Motor neuron (in vitro differentiated cells): ENCODE measurements around the gene SPPL2B. TPM values are rescaled to one million over a fixed set of nuclear protein-coding genes. Genes with fewer than 3 reads are reported as not detected.
"Not testable (repeated sequence)": the region's sequence is repeated elsewhere in the genome, so short reads cannot be mapped to it uniquely, and the experiment has no call there.

Source experiments
- ATAC-seq, 8 experiments: fragments of 200-7000 bp; cut with Tn5 transposase; replicated peaks in 6 of 8; 2 replicates each; pipeline ENCODE4 v1.8.0; 2021; ENCODE audit warnings: mild to moderate bottlenecking in 8 of 8, moderate library complexity in 8 of 8
- H3K27ac ChIP-seq, 2 donors: fragments of 250-450 bp; sonication (Bioruptor Pico); 2 replicates each; pipeline ENCODE4 v1.9.0; 2021; ENCODE audit warnings: antibody characterized with exemption in 2 of 2, mild to moderate bottlenecking in 2 of 2, moderate library complexity in 1 of 2
- H3K4me1 ChIP-seq, 2 donors: fragments of 250-450 bp; sonication (Bioruptor Pico); replicated peaks in 1 of 2; 2 replicates each; pipeline ENCODE4 v1.6.1; 2021; ENCODE audit warnings: antibody characterized with exemption in 2 of 2, mild to moderate bottlenecking in 2 of 2, moderate library complexity in 1 of 2
- H3K4me3 ChIP-seq, 5 donors: fragments of 250-450 bp; sonication (Bioruptor Pico); 2 replicates each; pipeline ENCODE4 v1.9.0; 2021; ENCODE audit warnings: antibody characterized with exemption in 5 of 5, mild to moderate bottlenecking in 5 of 5, moderate library complexity in 4 of 5
- WGBS, 10 experiments: fragments of 450-650 bp; shearing (Covaris generic); methylation state at CpG; one replicate each; pipeline ENCODE4 v1.0.0; 2022; 5-methylcytosine and 5-hydroxymethylcytosine counted together
- in situ Hi-C, 9 experiments: fragments of 400-800 bp; cut with MboI; loops; one replicate each; pipeline ENCODE4 v1.15.0; 2021; ENCODE audit warnings: low sequenced_read_pairs in 9 of 9, low pct_unique_long_range_greater_than_20kb in 2 of 9; ENCODE audit not compliant: unreplicated experiment in 9 of 9
- total RNA-seq, 8 experiments: library from RNA; unstranded; fragments of 300-600 nt; gene quantifications; 2 replicates each; pipeline versions ENCODE4 v1.2.3 to v1.2.4, GENCODE V29; 2022

The SPPL2B gene
- total RNA-seq, 8 experiments from 2014 or later, result 22.2 to 77.9 (median 36.5) TPM

GRCh38 chr19:2394442-2395292, 66.2 kb downstream of the SPPL2B start:
- Histone ChIP-seq H3K4me3 (no peak overlapping the region), H3K27ac (no peak overlapping the region), H3K4me1 (no peaks in the 10 kb centered on the region)
- in situ Hi-C loops, result loop anchor here in 2 of 9 experiments (25.0 kb wide), 1 partner anchor 107 kb away; the partner anchor contains the start of gene PEAK3 (in 2 of the 2)
- ATAC-seq, result no peak
- WGBS, 10 experiments, result 37 to 91% (median 78%) methylated on average over 7 to 27 of the region's 27 CpGs

- not testable (repeated sequence) for H3K4me3 ChIP-seq, H3K4me1 ChIP-seq, ATAC-seq, H3K27ac ChIP-seq
- in situ Hi-C loops, result loop anchor here in 2 of 9 experiments (25.0 kb wide), 1 partner anchor 108 kb away; the partner anchor contains the start of gene PEAK3 (in 2 of the 2)
- WGBS, 10 experiments, result 40 to 100% (median 100%) methylated on average over 1 to 15 of the region's 18 CpGs; no CpG with 5 or more reads in 3 of the 10 experiments
Observed at GRCh38 chr19:2395293-2395829, 66.9 kb downstream of the SPPL2B start.

GRCh38 chr19:2397173-2397572, 68.7 kb downstream of the SPPL2B start:
- H3K4me1 ChIP-seq, ATAC-seq, H3K27ac ChIP-seq, H3K4me3 ChIP-seq: not testable (repeated sequence)
- WGBS, 10 experiments, result 61 to 100% (median 93%) methylated on average over 1 to 7 of the region's 7 CpGs; no CpG with 5 or more reads in 3 of the 10 experiments
- in situ Hi-C loops, result loop anchor here in 2 of 9 experiments (25.0 kb wide), 1 partner anchor 110 kb away; the partner anchor contains the start of gene PEAK3 (in 2 of the 2)

- Histone ChIP-seq H3K27ac (no peak overlapping the region), H3K4me3 (no peak overlapping the region), H3K4me1 (no peaks in the 10 kb centered on the region)
- ATAC-seq, result no peak
- in situ Hi-C loops, result loop anchor here in 2 of 9 experiments (25.0 kb wide), 1 partner anchor 112 kb away; the partner anchor contains the start of gene PEAK3 (in 2 of the 2)
- WGBS, 10 experiments, result 60 to 100% (median 74%) methylated on average over 2 to 7 of the region's 14 CpGs; no CpG with 5 or more reads in 5 of the 10 experiments
Observed at GRCh38 chr19:2398735-2399305, 70.3 kb downstream of the SPPL2B start.

DNA sequence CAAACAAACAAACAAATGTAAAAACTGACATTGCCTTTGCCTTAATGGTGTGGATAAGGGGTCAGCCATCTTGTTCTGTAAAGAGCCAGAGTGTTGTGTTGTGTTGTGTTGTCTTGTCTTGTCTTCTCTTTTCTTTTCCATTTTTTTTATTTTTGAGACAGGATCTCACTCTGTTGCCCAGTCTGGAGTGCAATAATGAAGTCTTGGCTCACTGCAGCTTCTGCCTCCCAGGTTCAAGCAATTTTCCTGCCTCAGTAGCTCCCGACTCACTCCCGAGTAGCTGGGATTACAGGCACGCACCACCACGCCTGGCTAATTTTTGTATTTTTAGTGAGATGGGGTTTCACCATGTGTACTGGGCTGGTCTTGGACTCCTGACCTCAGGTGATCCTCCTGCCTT, 71.1 kb downstream of the SPPL2B start:
- 78 to 100% (median 92%) methylated on average over 1 to 4 of the region's 4 CpGs; no CpG with 5 or more reads in 4 of the 10 experiments for WGBS, 10 experiments
- in situ Hi-C loops, result loop anchor here in 2 of 9 experiments (25.0 kb wide), 1 partner anchor 112 kb away; the partner anchor contains the start of gene PEAK3 (in 2 of the 2)
- Histone ChIP-seq H3K27ac (no peak overlapping the region), H3K4me3 (no peak overlapping the region), H3K4me1 (no peaks in the 10 kb centered on the region)
- ATAC-seq, result no peak

Other genes with a start within 250 kb of the SPPL2B start
- gene MOB3A, start 232.4 kb upstream of the SPPL2B start, total RNA-seq, result 10 to 100 TPM in 4 of 8 experiments, 1 to 10 TPM in 4; 7.2 to 16.3 (median 10.0) TPM
- 1 to 10 TPM; 1.6 to 4.5 (median 3.2) TPM for gene IZUMO4, start 231.8 kb upstream of the SPPL2B start, total RNA-seq
- gene AP3D1, start 177.1 kb upstream of the SPPL2B start, total RNA-seq, result 100 to 1,000 TPM in 2 of 8 experiments, 10 to 100 TPM in 6; 59.6 to 122 (median 78.8) TPM
- 10 to 100 TPM in 5 of 8 experiments, 1 to 10 TPM in 3; 3.4 to 27.9 (median 13.7) TPM for gene DOT1L, start 164.8 kb upstream of the SPPL2B start, total RNA-seq
- 10 to 100 TPM; 45.2 to 86.4 (median 52.2) TPM for gene PLEKHJ1, start 92.4 kb upstream of the SPPL2B start, total RNA-seq
- 10 to 100 TPM; 13.1 to 72.6 (median 49.9) TPM for gene SF3A2, start 91.9 kb upstream of the SPPL2B start, total RNA-seq
- 1 to 10 TPM in 6 of 8 experiments, under 1 TPM in 2; 0.36 to 4.1 (median 2.0) TPM for gene AMH, start 79.4 kb upstream of the SPPL2B start, total RNA-seq
- 1 to 10 TPM in 5 of 8 experiments, under 1 TPM in 3; 0.43 to 2.0 (median 1.1) TPM for gene JSRP1, start 72.3 kb upstream of the SPPL2B start, total RNA-seq
- gene PEAK3, start 46.5 kb upstream of the SPPL2B start, total RNA-seq, result 1 to 10 TPM in 1 of 8 experiments, under 1 TPM in 7; 0.15 to 1.3 (median 0.52) TPM
- 1 to 10 TPM in 1 of 8 experiments, under 1 TPM in 4, not detected in 3; 0.27 to 1.4 (median 0.35) TPM for gene LINGO3, start 20.5 kb upstream of the SPPL2B start, total RNA-seq
- gene LSM7, start 98 bp upstream of the SPPL2B start, total RNA-seq, result 100 to 1,000 TPM; 143 to 444 (median 296) TPM
- gene TMPRSS9, start 31.6 kb downstream of the SPPL2B start, total RNA-seq, result 1 to 10 TPM in 3 of 8 experiments, under 1 TPM in 4, not detected in 1; 0.33 to 4.1 (median 0.56) TPM
- 100 to 1,000 TPM in 2 of 8 experiments, 10 to 100 TPM in 6; 51.8 to 145 (median 85.3) TPM for gene TIMM13, start 98.9 kb downstream of the SPPL2B start, total RNA-seq
- 100 to 1,000 TPM in 2 of 8 experiments, 10 to 100 TPM in 6; 29.7 to 100 (median 36.7) TPM for gene LMNB2, start 128.3 kb downstream of the SPPL2B start, total RNA-seq
- 10 to 100 TPM in 7 of 8 experiments, 1 to 10 TPM in 1; 9.4 to 80.4 (median 20.8) TPM for gene GADD45B, start 147.4 kb downstream of the SPPL2B start, total RNA-seq